Measurements from ENCODE around the gene MEG3. TPM values are rescaled to one million over a fixed set of nuclear protein-coding genes. Genes with fewer than 3 reads are reported as not detected.

MEG3 gene
- total RNA-seq, 4 donors from 2014 or later: 5.0 to 28.9 (median 10.2) TPM

Other genes starting within 250 kb of the MEG3 start
- gene BEGAIN, start 238.7 kb upstream of the MEG3 start, total RNA-seq: 1 to 10 TPM in 2 of 4 donors, under 1 TPM in 2; 0.68 to 2.8 (median 1.1) TPM
- gene DLK1, start 99.2 kb upstream of the MEG3 start, total RNA-seq: not detected
- not detected for gene RTL1, start 77.6 kb downstream of the MEG3 start, total RNA-seq

All from suprapubic skin (tissue), 4 donors.